Fibroblast of skin of back (primary cell): ENCODE results near the gene EXOSC7.

Source experiments
- DNase-seq: peaks from one replicate; pipeline ENCODE4 v3.0.0-alpha.2; 2013

The EXOSC7 gene

DNA sequence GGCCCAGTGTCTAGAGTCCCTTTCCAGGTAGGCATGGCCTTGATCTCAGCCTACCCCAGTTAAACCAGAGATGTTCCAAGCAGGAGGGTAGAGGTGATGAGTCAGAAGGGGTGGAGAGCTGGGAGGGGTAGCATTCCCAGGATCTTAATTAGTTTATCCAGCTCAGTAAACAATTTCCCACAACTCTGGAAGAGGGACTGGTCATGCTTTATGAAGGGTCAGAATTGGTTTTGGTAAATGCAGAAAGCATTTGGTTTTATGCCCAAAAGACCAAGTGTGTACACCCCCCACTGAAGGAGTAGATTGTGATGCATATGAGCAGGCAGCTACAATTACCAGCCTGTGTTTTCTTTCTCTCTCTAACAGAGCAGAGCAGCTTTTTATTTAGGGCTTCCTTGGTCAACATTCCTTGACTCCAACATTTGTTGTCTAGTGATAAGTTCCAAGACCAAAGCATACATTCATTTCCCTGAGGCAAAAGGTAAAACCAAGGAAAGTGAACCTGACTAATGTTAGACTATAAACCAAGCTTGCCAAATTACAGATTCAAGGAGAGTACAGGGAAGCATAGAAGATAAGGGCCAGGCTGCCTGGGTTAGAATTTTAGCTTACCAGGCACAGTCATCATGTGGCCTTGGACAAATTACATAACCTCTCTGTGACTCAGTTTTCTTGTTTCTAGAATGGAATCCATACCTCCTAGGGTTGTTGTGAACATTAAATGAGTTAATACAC, 17.6 kb downstream of the EXOSC7 start:
- DNase-seq = peak; percentile 54

GRCh38 chr3:44995142-44995770, 19.2 kb downstream of the EXOSC7 start:
- peak; percentile 70 for DNase-seq

DNA sequence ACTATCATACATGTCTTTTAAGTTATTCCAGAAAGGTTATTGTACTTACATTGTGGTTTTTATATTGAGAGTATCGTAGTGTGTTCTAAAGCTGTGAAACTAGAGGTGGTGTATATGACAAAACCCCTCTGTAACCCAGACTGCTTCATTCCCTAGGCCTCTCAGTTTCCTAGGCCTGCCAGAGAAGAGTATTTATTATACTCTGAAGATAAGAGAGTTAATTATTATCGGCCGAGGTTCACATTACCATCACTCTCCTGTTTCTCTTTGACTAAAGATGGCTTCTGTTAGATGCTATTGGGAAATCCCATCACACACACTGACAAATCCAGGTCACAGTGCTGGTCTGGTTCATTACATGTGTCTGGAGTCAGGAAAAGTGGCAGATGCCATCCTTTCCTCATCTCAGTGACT, 20.5 kb downstream of the EXOSC7 start:
- DNase-seq = no peak

GRCh38 chr3:44999782-45000181, 23.7 kb downstream of the EXOSC7 start:
- no peak for DNase-seq

GRCh38 chr3:45000823-45001222, 24.8 kb downstream of the EXOSC7 start:
- no peak for DNase-seq

GRCh38 chr3:45001738-45002137, 25.7 kb downstream of the EXOSC7 start:
- DNase-seq = no peak

DNA sequence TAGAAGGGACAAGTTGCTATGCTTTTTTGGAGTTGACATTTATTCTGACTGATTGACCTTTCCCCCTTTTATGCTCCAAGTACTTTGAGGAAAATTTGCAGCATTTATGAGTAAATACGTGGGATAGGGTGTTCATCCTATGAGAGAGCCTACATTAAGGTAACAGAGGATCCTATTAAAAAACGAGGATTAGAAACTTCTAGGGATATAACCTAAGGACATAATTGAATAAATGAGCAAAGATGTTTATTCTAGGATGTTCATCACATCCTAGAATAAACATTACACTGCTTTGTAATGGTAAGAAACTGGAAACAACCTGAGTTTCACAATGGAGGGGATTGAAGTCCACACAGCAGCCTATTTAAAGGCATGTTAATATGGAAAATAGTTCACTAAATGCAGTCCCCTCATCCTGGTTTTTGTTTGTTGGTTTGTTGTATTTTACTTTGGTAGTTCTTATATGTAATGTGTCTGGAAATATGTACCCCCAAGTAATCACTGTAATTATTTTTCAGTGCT, 26.2 kb downstream of the EXOSC7 start:
- DNase-seq = no peak

GRCh38 chr3:45002720-45003119, 26.7 kb downstream of the EXOSC7 start:
- DNase-seq = no peak

GRCh38 chr3:45003406-45003805, 27.4 kb downstream of the EXOSC7 start:
- no peak for DNase-seq

- DNase-seq = no peak
Observed at GRCh38 chr3:45003859-45004258, 27.8 kb downstream of the EXOSC7 start.

DNA sequence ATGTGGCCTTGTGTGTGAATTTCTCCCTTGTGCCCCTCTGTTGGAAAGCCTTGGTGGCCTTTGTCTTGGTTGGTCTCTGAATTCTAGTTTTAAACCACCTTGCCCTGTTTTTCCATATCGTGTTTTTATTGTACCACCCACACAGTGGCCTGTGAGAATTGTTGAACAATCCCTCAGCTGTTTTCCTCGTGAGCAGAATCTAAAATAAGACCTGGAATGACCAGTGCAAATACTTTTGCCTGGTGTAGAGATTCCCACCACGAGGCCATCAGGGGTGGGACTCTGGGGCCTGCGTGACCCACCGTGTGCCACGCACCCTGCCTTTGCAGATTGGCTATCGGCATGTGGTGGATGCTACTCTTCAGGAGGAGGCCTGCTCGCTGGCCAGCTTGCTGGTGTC, 31.0 kb downstream of the EXOSC7 start:
- no peak for DNase-seq

DNA sequence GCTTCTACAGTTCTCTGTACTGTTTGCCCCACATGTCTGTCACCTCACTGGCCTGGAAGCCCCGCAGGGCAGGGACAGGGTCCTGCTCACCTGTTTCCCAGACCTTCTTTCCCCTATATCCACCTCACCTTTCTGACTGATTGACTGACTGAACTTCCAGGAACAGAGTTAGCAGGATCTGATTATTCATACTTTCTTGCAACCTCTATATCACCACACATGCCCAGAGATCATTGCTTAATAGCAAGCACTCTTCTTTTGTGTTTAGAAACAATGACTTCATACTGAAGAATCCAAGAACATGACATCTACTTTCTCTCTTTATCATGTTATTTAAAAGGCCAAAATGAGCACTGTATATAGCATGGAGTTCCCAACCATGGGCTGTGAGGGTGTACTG, 32.1 kb downstream of the EXOSC7 start:
- peak; percentile 45 for DNase-seq

GRCh38 chr3:45009868-45010267, 33.8 kb downstream of the EXOSC7 start:
- DNase-seq = no peak

DNA sequence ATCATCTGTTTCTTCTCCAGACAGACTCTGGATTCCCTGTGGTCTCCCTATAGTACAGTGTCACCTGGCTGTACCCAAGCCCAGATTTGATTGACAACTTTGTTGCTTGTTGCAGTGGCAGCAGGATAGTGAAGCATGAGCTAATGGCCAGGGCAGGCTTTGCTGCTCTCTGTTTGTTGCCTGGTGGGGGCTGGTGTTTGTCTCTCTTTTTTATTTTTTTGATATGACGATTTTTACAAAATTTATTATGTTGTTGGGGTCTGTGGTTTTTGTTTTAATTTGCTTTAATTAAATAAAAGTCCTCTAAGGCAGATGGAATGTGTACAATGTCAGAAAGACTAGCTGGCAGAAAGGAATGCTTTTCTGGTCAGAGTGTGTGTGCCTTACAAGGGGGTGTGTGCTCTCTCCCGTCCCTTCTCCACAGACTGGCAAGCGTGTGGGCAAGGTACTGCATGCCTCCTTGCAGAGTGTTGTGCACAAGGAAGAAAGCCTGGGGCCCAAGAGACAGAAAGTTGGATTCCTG, 34.8 kb downstream of the EXOSC7 start:
- peak; percentile 94 for DNase-seq

GRCh38 chr3:45011756-45012508, 35.9 kb downstream of the EXOSC7 start:
- DNase-seq = peak; percentile 98

- no peak for DNase-seq
Observed at GRCh38 chr3:45012577-45012976, 36.5 kb downstream of the EXOSC7 start.

DNA sequence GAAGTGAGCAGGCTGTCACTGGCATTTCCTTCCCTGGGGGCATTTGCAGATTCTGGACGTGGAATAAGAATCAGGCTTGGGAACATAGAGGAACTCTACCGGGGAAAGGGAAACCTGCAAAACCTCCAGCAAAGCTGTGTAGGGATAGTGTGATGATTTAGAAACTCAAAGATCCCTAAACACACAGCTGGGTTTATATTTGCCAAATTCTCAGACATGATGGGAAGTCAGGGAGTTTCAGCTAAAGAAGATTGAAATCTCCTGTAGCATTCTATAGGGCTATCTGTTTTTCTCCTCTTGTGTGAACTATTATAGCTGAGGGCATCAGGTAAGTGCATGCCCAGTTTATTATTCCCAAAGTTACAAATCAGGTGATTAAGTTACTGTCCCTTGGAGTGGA, 40.9 kb downstream of the EXOSC7 start:
- DNase-seq = no peak

GRCh38 chr3:45017821-45018220, 41.8 kb downstream of the EXOSC7 start:
- no peak for DNase-seq

GRCh38 chr3:45020534-45020933, 44.5 kb downstream of the EXOSC7 start:
- DNase-seq = no peak

GRCh38 chr3:45021524-45022297, 45.7 kb downstream of the EXOSC7 start:
- no peak for DNase-seq

DNA sequence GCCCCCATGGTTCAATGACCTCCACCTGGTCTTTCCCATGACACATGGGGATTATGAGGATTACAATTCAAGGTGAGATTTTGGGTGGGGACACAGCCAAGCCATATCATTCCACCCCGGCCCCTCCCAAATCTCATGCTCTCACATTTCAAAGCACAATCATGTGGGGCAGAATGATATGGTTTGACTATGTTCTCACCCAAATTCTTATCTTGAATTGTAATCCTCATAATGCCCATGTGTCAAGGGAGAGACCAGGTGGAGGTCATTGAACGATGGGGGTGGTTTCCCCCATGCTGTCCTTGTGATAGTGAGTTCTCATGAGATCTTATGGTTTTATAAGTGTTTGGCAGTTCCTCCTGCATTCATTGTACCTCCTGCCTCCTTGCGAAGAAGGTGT, 47.6 kb downstream of the EXOSC7 start:
- DNase-seq = no peak

- no peak for DNase-seq
Observed at GRCh38 chr3:45024542-45025255, 48.7 kb downstream of the EXOSC7 start.
